HG03575 (cell line): Measurements from ENCODE around the gene DLD.
"Not testable (repeated sequence)": the region's sequence is repeated elsewhere in the genome, so short reads cannot be mapped to it uniquely, and the experiment has no call there.

Source experiments
- ATAC-seq: cut with Tn5 transposase; IDR thresholded peaks from one replicate; pipeline ENCODE4 v1.9.1; 2021; ENCODE audit not compliant: unreplicated experiment, insufficient number of reproducible peaks, low FRiP score; ENCODE audit errors: extremely low read depth

Gene DLD

GRCh38 chr7:107890962-107891635, at the start of gene DLD:
Gene DLD, plus strand, starts transcription at chr7:107891183. Its CDS starts 68 bp downstream, at chr7:107891251.
- ATAC-seq, result peak; percentile 91

- no peak for ATAC-seq
Observed at GRCh38 chr7:107842213-107842612, 48.8 kb upstream of the DLD start.

- no peak for ATAC-seq
Observed at GRCh38 chr7:107843184-107843583, 47.8 kb upstream of the DLD start.

- no peak for ATAC-seq
Observed at GRCh38 chr7:107846324-107846723, 44.7 kb upstream of the DLD start.

- no peak for ATAC-seq
Observed at GRCh38 chr7:107847168-107847835, 43.7 kb upstream of the DLD start.

GRCh38 chr7:107847836-107848175, 43.2 kb upstream of the DLD start:
- not testable (repeated sequence) for ATAC-seq

GRCh38 chr7:107848211-107848610, 42.8 kb upstream of the DLD start:
- ATAC-seq, result not testable (repeated sequence)

- ATAC-seq, result no peak
Observed at GRCh38 chr7:107850216-107850615, 40.8 kb upstream of the DLD start.

- no peak for ATAC-seq
Observed at GRCh38 chr7:107850643-107851042, 40.3 kb upstream of the DLD start.

GRCh38 chr7:107854454-107854853, 36.5 kb upstream of the DLD start:
- ATAC-seq, result no peak

- ATAC-seq, result no peak
Observed at GRCh38 chr7:107854989-107855388, 36.0 kb upstream of the DLD start.

GRCh38 chr7:107856806-107857540, 34.0 kb upstream of the DLD start:
- no peak for ATAC-seq

- no peak for ATAC-seq
Observed at GRCh38 chr7:107857541-107857912, 33.5 kb upstream of the DLD start.

- no peak for ATAC-seq
Observed at GRCh38 chr7:107858280-107858679, 32.7 kb upstream of the DLD start.

GRCh38 chr7:107860279-107860961, 30.6 kb upstream of the DLD start:
- ATAC-seq, result no peak

- ATAC-seq, result no peak
Observed at GRCh38 chr7:107860981-107861652, 29.9 kb upstream of the DLD start.

- no peak for ATAC-seq
Observed at GRCh38 chr7:107865956-107866775, 24.8 kb upstream of the DLD start.

- ATAC-seq, result no peak
Observed at GRCh38 chr7:107867858-107868466, 23.0 kb upstream of the DLD start.
